Duodenal mucosa (tissue), 2 donors: Measurements from ENCODE around the gene COL17A1.

Experiments used
- H3K27ac ChIP-seq: one replicate; pipeline ENCODE4 v1.7.0; 2013; ENCODE audit warnings: low read depth, low read length
- H3K27me3 ChIP-seq, 2 donors: one replicate each; pipeline ENCODE4 v1.7.0; 2013; ENCODE audit warnings: low read length in 2 of 2, control low read depth in 1 of 2; ENCODE audit not compliant: insufficient read depth in 2 of 2, control insufficient read depth in 1 of 2
- H3K36me3 ChIP-seq, 2 donors: one replicate each; pipeline ENCODE4 v1.7.0; 2013; ENCODE audit warnings: low read length in 2 of 2, control low read depth in 1 of 2; ENCODE audit not compliant: insufficient read depth in 2 of 2, control insufficient read depth in 1 of 2
- H3K4me1 ChIP-seq, 2 donors: one replicate each; pipeline ENCODE4 v1.7.0; 2013; ENCODE audit warnings: low read length in 2 of 2, control low read depth in 1 of 2; ENCODE audit not compliant: insufficient read depth in 2 of 2, control insufficient read depth in 1 of 2
- H3K4me3 ChIP-seq, 2 donors: one replicate each; pipeline ENCODE4 v1.7.0; 2013; ENCODE audit warnings: low read length in 2 of 2, low read depth in 1 of 2
- H3K9ac ChIP-seq, 2 donors: one replicate each; pipeline ENCODE4 v1.7.0; 2013; ENCODE audit warnings: low read length in 2 of 2, low read depth in 1 of 2
- H3K9me3 ChIP-seq, 2 donors: one replicate each; pipeline ENCODE4 v1.7.0; 2013; ENCODE audit warnings: low read length in 2 of 2, control low read depth in 1 of 2; ENCODE audit not compliant: control insufficient read depth in 1 of 2

The COL17A1 gene

GRCh38 chr10:104026762-104027161 is 58.9 kb downstream of the COL17A1 start:
- H3K27me3 ChIP-seq: no peaks in the 10 kb centered on the region
- peaks cover 40 to 59% of the 10 kb centered on the region in 2 donors for H3K36me3 ChIP-seq
- H3K9ac ChIP-seq: no peak overlapping the region
- no peak overlapping the region for H3K27ac ChIP-seq
- no peaks in the 10 kb centered on the region for H3K9me3 ChIP-seq
- no peak overlapping the region for H3K4me3 ChIP-seq
- no peaks in the 10 kb centered on the region for H3K4me1 ChIP-seq

DNA sequence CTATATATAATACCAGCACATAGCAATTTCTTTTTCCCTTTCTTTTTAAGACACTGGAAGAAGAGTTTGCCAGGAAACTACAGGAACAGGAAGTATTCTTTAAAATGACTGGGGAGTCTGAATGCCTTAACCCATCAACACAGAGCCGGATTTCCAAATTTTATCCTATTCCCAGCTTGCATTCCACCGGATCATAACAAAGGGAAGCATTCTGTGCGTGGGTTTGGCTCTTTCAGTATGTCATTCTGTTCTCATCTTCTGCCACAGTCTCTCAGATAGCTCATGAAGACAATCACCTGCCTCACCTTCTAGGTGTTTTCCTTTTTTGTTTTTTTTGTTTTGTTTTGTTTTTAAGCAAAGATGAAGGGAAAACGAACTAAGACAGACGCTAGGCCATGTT is 60.2 kb downstream of the COL17A1 start:
- Histone ChIP-seq H3K27me3 (no peaks in the 10 kb centered on the region), H3K4me3 (no peak overlapping the region), H3K9ac (no peak overlapping the region), H3K9me3 (no peaks in the 10 kb centered on the region), H3K36me3 (peaks cover 46 to 67% of the 10 kb centered on the region in 2 donors), H3K4me1 (no peaks in the 10 kb centered on the region), H3K27ac (no peak overlapping the region)

DNA sequence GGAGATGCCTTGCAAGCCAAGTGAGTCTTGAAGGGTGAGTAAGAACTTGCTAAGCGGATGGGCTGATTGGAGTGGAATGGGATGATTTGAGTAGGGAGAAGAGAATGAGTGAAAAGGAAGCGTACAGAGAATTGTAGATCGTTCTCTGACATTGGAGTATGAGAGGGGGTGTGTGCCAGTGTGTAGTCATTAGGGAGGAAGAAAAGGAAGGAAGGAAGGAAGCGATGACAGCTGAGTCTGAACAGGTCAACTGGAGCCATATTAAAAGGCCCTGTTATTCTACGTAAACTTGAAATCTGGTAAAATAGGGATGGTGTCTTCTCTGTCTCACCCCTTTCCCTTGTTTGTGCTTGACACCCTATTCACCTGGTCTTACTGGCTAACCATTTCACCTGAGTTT is 63.7 kb downstream of the COL17A1 start:
- Histone ChIP-seq H3K4me1 (no peaks in the 10 kb centered on the region), H3K27me3 (no peaks in the 10 kb centered on the region), H3K9me3 (no peaks in the 10 kb centered on the region), H3K9ac (no peak overlapping the region), H3K36me3 (peaks cover 59 to 74% of the 10 kb centered on the region in 2 donors), H3K4me3 (no peak overlapping the region), H3K27ac (no peak overlapping the region)

DNA sequence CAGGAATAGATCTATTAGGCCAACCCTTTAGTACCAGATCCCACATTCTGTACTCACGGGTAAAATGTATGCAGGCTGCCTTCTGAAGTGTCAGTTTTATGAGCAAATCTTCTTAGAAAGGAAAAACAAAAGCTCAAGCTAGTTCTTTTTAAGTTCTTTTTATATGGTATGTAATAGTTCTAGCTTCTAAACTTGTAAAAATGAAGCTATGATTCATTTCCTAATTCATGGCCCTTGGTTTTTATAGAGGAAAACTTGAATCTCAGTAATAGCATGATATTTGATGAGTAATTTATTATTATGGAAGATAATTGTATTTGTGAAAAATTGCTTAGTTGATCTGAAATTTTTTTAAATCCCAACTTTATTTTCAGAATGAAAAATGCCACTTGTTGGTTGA is 64.4 kb downstream of the COL17A1 start:
- H3K4me1 ChIP-seq: no peaks in the 10 kb centered on the region
- H3K9me3 ChIP-seq: no peaks in the 10 kb centered on the region
- H3K27ac ChIP-seq: no peak overlapping the region
- no peaks in the 10 kb centered on the region for H3K27me3 ChIP-seq
- peaks cover 59 to 71% of the 10 kb centered on the region in 2 donors for H3K36me3 ChIP-seq
- no peak overlapping the region for H3K4me3 ChIP-seq
- no peak overlapping the region for H3K9ac ChIP-seq

DNA sequence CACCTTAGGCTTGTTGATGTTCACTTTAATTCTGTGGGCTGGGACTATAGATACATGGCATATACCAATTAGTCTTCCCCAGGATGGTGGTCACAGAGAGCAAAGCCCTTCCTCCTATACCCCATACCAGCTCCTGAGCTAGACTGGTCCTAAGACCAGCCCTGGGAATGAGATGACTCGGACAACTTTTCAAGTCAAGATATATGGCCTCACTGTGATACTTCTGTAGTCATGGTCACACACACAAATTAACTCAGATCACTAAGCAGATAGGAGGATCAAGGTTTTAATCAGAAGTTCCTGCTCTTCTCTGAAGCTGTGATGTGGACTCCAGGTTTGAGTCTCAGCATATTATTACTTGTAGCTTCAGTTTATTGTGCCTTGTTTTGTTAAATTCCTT is 65.7 kb downstream of the COL17A1 start:
- Histone ChIP-seq H3K4me1 (no peaks in the 10 kb centered on the region), H3K9ac (no peak overlapping the region), H3K4me3 (no peak overlapping the region), H3K27ac (no peak overlapping the region), H3K9me3 (no peaks in the 10 kb centered on the region), H3K36me3 (peaks cover 51 to 63% of the 10 kb centered on the region in 2 donors), H3K27me3 (no peaks in the 10 kb centered on the region)

- Histone ChIP-seq H3K27me3 (no peaks in the 10 kb centered on the region), H3K9ac (no peak overlapping the region), H3K36me3 (peaks cover 39 to 53% of the 10 kb centered on the region in 2 donors), H3K27ac (no peak overlapping the region), H3K4me3 (no peak overlapping the region), H3K4me1 (no peaks in the 10 kb centered on the region), H3K9me3 (no peaks in the 10 kb centered on the region)
These were observed 67.2 kb downstream of the COL17A1 start for GRCh38 chr10:104018471-104018870.

- H3K36me3 ChIP-seq: peaks cover 30 to 45% of the 10 kb centered on the region in 2 donors
- no peaks in the 10 kb centered on the region for H3K9me3 ChIP-seq
- H3K27ac ChIP-seq: no peak overlapping the region
- H3K4me1 ChIP-seq: no peaks in the 10 kb centered on the region
- H3K27me3 ChIP-seq: no peaks in the 10 kb centered on the region
- H3K9ac ChIP-seq: no peak overlapping the region
- H3K4me3 ChIP-seq: no peak overlapping the region
These were observed 69.0 kb downstream of the COL17A1 start for GRCh38 chr10:104016661-104017060.

GRCh38 chr10:104014176-104014575 is 71.5 kb downstream of the COL17A1 start:
- no peak overlapping the region for H3K4me3 ChIP-seq
- no peaks in the 10 kb centered on the region for H3K9me3 ChIP-seq
- peaks cover 11 to 25% of the 10 kb centered on the region in 2 donors for H3K36me3 ChIP-seq
- no peaks in the 10 kb centered on the region for H3K27me3 ChIP-seq
- H3K27ac ChIP-seq: no peak overlapping the region
- H3K4me1 ChIP-seq: no peaks in the 10 kb centered on the region
- no peak overlapping the region for H3K9ac ChIP-seq

GRCh38 chr10:104013489-104013888 is 72.2 kb downstream of the COL17A1 start:
- peaks cover 7 to 18% of the 10 kb centered on the region in 2 donors for H3K36me3 ChIP-seq
- H3K27me3 ChIP-seq: no peaks in the 10 kb centered on the region
- no peak overlapping the region for H3K27ac ChIP-seq
- H3K9ac ChIP-seq: no peak overlapping the region
- H3K9me3 ChIP-seq: no peaks in the 10 kb centered on the region
- H3K4me1 ChIP-seq: no peaks in the 10 kb centered on the region
- H3K4me3 ChIP-seq: no peak overlapping the region

DNA sequence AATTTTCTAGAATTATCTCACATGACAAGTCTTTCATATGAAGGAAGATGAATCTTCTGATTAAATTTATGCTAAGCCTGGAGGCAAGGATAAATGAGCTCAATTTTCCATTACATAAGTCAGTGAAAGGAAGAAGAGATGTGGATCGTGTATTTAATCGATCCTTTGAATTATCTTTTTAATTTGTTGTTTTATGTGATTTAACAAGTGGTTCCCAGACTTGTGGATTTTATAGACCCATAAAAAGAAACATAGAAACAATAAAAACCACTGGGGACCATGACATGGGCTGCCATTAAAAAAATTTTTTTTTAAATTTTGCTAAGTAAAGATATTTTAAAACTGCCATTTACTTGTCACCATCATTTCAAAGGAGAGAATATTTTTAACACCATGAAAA is 73.8 kb downstream of the COL17A1 start:
- Histone ChIP-seq H3K36me3 (peaks cover 5 to 20% of the 10 kb centered on the region in 2 donors), H3K4me3 (no peak overlapping the region), H3K9me3 (no peaks in the 10 kb centered on the region), H3K27ac (no peak overlapping the region), H3K4me1 (no peaks in the 10 kb centered on the region), H3K9ac (no peak overlapping the region), H3K27me3 (no peaks in the 10 kb centered on the region)
